ENCODE data around the gene ZNF235.
A peak's percentile ranks its signal among the peaks of the same experiment; 100 is the strongest.
"Not testable (repeated sequence)": the region's sequence is repeated elsewhere in the genome, so short reads cannot be mapped to it uniquely, and the experiment has no call there.

ZNF235 gene

GRCh38 chr19:44304659-44305193 lies at the start of gene ZNF235:
TSS of gene ZNF235 (minus strand) at chr19:44305025. CDS start at chr19:44303404, 1,621 bp downstream.
- DNase-seq (ENCODE audit: low spot score): peak; percentile 56

- DNase-seq (ENCODE audit: low spot score): no peak
Measured at GRCh38 chr19:44346556-44346955, 41.7 kb upstream of the ZNF235 start.

GRCh38 chr19:44345959-44346358 lies 41.1 kb upstream of the ZNF235 start:
- DNase-seq (ENCODE audit: low spot score): no peak

GRCh38 chr19:44344255-44344654 lies 39.4 kb upstream of the ZNF235 start:
- no peak for DNase-seq (ENCODE audit: low spot score)

- no peak for DNase-seq (ENCODE audit: low spot score)
Measured at GRCh38 chr19:44341794-44342193, 37.0 kb upstream of the ZNF235 start.

- not testable (repeated sequence) for DNase-seq (ENCODE audit: low spot score)
Measured at GRCh38 chr19:44334639-44335038, 29.8 kb upstream of the ZNF235 start.

GRCh38 chr19:44332145-44332544 lies 27.3 kb upstream of the ZNF235 start:
- no peak for DNase-seq (ENCODE audit: low spot score)

GRCh38 chr19:44315883-44316282 lies 11.1 kb upstream of the ZNF235 start:
- no peak for DNase-seq (ENCODE audit: low spot score)

- no peak for DNase-seq (ENCODE audit: low spot score)
Measured at GRCh38 chr19:44313231-44313630, 8.4 kb upstream of the ZNF235 start.

- DNase-seq (ENCODE audit: low spot score): no peak
Measured at GRCh38 chr19:44308011-44308410, 3.2 kb upstream of the ZNF235 start.

- no peak for DNase-seq (ENCODE audit: low spot score)
Measured at GRCh38 chr19:44306283-44306682, 1.5 kb upstream of the ZNF235 start.

- DNase-seq (ENCODE audit: low spot score): no peak
Measured at GRCh38 chr19:44305457-44305856, 632 bp upstream of the ZNF235 start.

- no peak for DNase-seq (ENCODE audit: low spot score)
Measured at GRCh38 chr19:44303976-44304568, 753 bp downstream of the ZNF235 start.

- DNase-seq (ENCODE audit: low spot score): no peak
Measured at GRCh38 chr19:44303320-44303719, 1.5 kb downstream of the ZNF235 start.

GRCh38 chr19:44284968-44285367 lies 19.9 kb downstream of the ZNF235 start:
- no peak for DNase-seq (ENCODE audit: low spot score)

GRCh38 chr19:44282846-44283245 lies 22.0 kb downstream of the ZNF235 start:
- DNase-seq (ENCODE audit: low spot score): no peak

- no peak for DNase-seq (ENCODE audit: low spot score)
Measured at GRCh38 chr19:44280916-44281315, 23.9 kb downstream of the ZNF235 start.

- DNase-seq (ENCODE audit: low spot score): no peak
Measured at GRCh38 chr19:44278181-44278690, 26.6 kb downstream of the ZNF235 start.

- DNase-seq (ENCODE audit: low spot score): no peak
Measured at GRCh38 chr19:44277331-44277730, 27.5 kb downstream of the ZNF235 start.

- DNase-seq (ENCODE audit: low spot score): no peak
Measured at GRCh38 chr19:44260695-44261446, 44.0 kb downstream of the ZNF235 start.

GRCh38 chr19:44260343-44260681 lies 44.5 kb downstream of the ZNF235 start:
- DNase-seq (ENCODE audit: low spot score): no peak

- DNase-seq (ENCODE audit: low spot score): no peak
Measured at GRCh38 chr19:44258835-44259413, 45.9 kb downstream of the ZNF235 start.

GRCh38 chr19:44258136-44258535 lies 46.7 kb downstream of the ZNF235 start:
- no peak for DNase-seq (ENCODE audit: low spot score)
